ENCODE measurements around the gene CPB2.
A peak's percentile ranks its signal among the peaks of the same experiment; 100 is the strongest.

CPB2 gene

DNA sequence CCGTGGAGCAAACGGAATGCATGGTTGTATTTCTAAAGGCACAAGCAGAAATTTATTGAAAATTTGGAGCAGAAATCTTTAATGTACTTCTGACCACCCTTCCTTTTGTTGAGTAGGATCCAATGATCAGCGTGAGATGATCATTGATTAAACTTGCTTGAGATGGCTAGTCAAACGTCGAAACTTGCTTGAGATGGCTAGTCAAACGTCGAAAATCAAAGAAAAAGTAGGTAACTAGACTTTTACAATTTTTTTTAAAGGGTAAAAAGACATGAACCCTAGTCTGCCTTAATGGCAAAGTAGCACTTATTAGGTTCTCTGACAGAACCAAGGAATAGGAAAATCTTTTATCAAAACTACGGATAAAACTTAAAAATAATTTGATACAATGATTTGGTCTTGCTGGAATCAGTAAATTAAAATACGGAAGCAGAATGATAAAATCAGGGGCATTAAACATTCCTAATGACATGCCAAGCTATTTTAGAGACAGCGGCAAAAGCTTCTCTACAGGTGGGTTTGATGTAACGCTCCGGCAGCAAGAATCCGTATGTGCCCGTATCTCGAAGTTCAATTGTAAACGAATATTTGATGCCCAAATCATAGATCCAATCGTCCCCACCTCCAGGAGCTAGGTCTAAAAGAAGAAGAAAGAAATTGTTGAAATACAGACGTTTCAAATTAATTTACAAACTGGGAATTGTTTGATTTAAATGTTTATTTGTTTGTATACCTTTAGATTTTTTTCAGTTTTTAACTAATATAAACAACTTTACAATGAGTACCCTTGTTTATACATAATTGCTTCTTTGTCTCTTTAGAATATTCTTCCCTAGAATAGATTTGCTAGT lies 51.4 kb downstream of the CPB2 start:
- DNase-seq (ENCODE audit: low read depth): no peak
- TF ChIP-seq, protein P1, sequence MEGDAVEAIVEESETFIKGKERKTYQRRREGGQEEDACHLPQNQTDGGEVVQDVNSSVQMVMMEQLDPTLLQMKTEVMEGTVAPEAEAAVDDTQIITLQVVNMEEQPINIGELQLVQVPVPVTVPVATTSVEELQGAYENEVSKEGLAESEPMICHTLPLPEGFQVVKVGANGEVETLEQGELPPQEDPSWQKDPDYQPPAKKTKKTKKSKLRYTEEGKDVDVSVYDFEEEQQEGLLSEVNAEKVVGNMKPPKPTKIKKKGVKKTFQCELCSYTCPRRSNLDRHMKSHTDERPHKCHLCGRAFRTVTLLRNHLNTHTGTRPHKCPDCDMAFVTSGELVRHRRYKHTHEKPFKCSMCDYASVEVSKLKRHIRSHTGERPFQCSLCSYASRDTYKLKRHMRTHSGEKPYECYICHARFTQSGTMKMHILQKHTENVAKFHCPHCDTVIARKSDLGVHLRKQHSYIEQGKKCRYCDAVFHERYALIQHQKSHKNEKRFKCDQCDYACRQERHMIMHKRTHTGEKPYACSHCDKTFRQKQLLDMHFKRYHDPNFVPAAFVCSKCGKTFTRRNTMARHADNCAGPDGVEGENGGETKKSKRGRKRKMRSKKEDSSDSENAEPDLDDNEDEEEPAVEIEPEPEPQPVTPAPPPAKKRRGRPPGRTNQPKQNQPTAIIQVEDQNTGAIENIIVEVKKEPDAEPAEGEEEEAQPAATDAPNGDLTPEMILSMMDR (conservative IDR thresholded peaks at IDR 0.05; ENCODE audit: low read depth, low read length): no peak
- H3K4me3 ChIP-seq (ENCODE audit: low read depth, low read length): peak overlapping the region; percentile 86

- H3K4me3 ChIP-seq (ENCODE audit: low read depth, low read length): peak within 1 kb of the TSS; percentile 86
- peak; percentile 97 for DNase-seq (ENCODE audit: low read depth)
- TF ChIP-seq, protein P1 (conservative IDR thresholded peaks at IDR 0.05; ENCODE audit: low read depth, low read length): peak; percentile 47
Measured at GRCh38 chr13:46052319-46053161, 52.3 kb downstream of the CPB2 start, which contains the start of gene ZC3H13. Gene ZC3H13 (minus strand): TSS chr13:46052746. CDS start chr13:46045507, 7,239 bp downstream.

GRCh38 chr13:46051968-46052318 lies 52.9 kb downstream of the CPB2 start:
- TF ChIP-seq, protein P1 (conservative IDR thresholded peaks at IDR 0.05; ENCODE audit: low read depth, low read length): no peak
- peak overlapping the region; percentile 86 for H3K4me3 ChIP-seq (ENCODE audit: low read depth, low read length)
- DNase-seq (ENCODE audit: low read depth): peak; percentile 12

GRCh38 chr13:46050771-46051170 lies 54.1 kb downstream of the CPB2 start:
- no peak overlapping the region for H3K4me3 ChIP-seq (ENCODE audit: low read depth, low read length)
- TF ChIP-seq, protein P1 (conservative IDR thresholded peaks at IDR 0.05; ENCODE audit: low read depth, low read length): no peak
- no peak for DNase-seq (ENCODE audit: low read depth)

DNA sequence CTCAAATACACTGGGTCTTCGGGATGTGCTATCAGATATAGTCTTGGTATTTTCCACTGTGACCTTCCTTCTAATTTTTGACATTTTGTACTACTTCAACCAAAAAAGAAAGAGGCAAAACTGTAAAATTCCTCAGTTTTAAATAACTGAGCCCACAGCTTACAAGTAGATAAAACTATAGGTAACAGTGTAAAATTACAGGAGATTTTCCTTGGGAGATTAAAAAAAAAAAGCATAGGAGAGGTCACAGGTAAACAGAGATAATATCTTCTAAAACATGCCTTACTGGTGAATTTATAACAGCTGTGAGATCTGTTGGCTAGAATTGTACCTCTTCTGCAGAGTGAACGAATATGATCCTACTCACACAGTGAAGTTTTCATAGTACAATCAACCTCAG lies 59.4 kb downstream of the CPB2 start:
- H3K4me3 ChIP-seq (ENCODE audit: low read depth, low read length): no peak overlapping the region
- TF ChIP-seq, protein P1 (conservative IDR thresholded peaks at IDR 0.05; ENCODE audit: low read depth, low read length): no peak
- DNase-seq (ENCODE audit: low read depth): no peak

GRCh38 chr13:46043647-46044046 lies 61.2 kb downstream of the CPB2 start:
- TF ChIP-seq, protein P1 (conservative IDR thresholded peaks at IDR 0.05; ENCODE audit: low read depth, low read length): no peak
- H3K4me3 ChIP-seq (ENCODE audit: low read depth, low read length): no peak overlapping the region
- DNase-seq (ENCODE audit: low read depth): no peak

Measured in choroid plexus epithelial cell (primary cell).